Lower leg skin (tissue), 4 donors: ENCODE results near the gene DNAAF8. TPM values are rescaled to one million over a fixed set of nuclear protein-coding genes. Genes with fewer than 3 reads are reported as not detected.

ENCODE experiments used
- DNase-seq, 2 donors: peaks; one replicate each; pipeline ENCODE4 v3.0.0-alpha.2; 2019; ENCODE audit warnings: low spot score in 2 of 2
- H3K4me3 ChIP-seq: fragments of 200-600 bp; sonication (generic); 2 replicates; pipeline ENCODE4 v1.5.1; 2017; ENCODE audit warnings: mild to moderate bottlenecking, low read depth; ENCODE audit not compliant: poor library complexity, severe bottlenecking
- POLR2A ChIP-seq, 2 donors: fragments of 450-650 bp; IDR thresholded peaks; one replicate each; pipeline ENCODE4 v1.6.1; 2016 to 2017; ENCODE audit warnings: antibody characterized with exemption in 2 of 2, mild to moderate bottlenecking in 1 of 2, moderate library complexity in 1 of 2
- WGBS, 2 donors: methylation state at CpG; one replicate each; pipeline ENCODE4 v1.1.5; 2018; 5-methylcytosine and 5-hydroxymethylcytosine counted together
- intact Hi-C: fragments of 100-400 bp; cut with DNase I; formaldehyde crosslinking; loops from one replicate; pipeline ENCODE4 v1.15.0; 2023; ENCODE audit warnings: low total_unique reads
- total RNA-seq, 4 donors: library from RNA; depleted of rRNA; stranded (reverse); fragments of >200 nt; gene quantifications; one replicate each; pipeline ENCODE4 v1.1.0, GENCODE V29; 2016
- TF ChIP-seq, protein P1 (sequence below), 3 donors: fragments of 450-650 bp; IDR thresholded peaks; one replicate each; pipeline ENCODE4 v1.5.1; 2016; ENCODE audit warnings: antibody characterized with exemption in 3 of 3, mild to moderate bottlenecking in 3 of 3, moderate library complexity in 2 of 3

DNAAF8 gene
- total RNA-seq, 4 donors from 2014 or later, result 0.16 to 1.4 TPM; not detected in 2

DNA sequence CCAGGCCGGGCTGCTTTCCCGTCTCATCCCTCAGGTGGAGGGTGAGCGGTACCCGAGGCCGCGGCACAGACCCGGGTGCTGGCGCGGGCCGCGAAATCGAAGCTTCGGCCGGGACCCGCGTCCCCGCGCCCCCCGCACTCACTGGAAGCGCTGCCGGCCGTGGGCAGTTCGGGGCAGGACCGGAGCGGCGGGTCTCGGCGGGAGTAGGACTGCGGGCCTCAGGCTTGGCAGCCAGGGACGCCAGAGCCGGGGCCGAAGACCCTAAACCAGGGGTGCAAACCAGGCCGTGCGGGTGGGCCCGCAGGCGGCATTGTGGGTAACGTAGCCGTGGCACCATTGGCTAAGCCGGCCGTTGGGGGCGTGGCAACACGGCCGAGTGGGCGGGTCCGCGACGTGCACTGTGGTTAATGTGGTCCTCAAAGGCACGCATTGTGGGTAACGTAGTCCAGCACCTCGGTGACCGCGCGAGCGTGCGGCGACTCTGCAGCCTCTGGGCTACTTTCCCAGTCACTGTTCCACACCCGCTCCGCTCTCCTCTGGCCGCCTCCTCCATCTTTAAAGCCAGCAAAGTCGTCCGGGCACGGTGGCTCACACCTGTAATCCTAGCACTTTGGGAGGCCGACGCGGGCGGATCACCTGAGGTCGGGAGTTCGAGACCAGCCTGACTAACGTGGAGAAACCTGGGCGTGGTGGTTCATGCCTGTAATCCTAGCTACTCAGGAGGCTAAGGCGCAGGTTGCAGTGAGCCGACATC, 32.7 kb downstream of the DNAAF8 start, which contains the start of gene ZNF500:
Gene ZNF500, minus strand, starts transcription at position 288 of the 754 bp plus-strand sequence. CDS start 1,184 bp downstream, outside the sequence.
- TF ChIP-seq, protein P1, sequence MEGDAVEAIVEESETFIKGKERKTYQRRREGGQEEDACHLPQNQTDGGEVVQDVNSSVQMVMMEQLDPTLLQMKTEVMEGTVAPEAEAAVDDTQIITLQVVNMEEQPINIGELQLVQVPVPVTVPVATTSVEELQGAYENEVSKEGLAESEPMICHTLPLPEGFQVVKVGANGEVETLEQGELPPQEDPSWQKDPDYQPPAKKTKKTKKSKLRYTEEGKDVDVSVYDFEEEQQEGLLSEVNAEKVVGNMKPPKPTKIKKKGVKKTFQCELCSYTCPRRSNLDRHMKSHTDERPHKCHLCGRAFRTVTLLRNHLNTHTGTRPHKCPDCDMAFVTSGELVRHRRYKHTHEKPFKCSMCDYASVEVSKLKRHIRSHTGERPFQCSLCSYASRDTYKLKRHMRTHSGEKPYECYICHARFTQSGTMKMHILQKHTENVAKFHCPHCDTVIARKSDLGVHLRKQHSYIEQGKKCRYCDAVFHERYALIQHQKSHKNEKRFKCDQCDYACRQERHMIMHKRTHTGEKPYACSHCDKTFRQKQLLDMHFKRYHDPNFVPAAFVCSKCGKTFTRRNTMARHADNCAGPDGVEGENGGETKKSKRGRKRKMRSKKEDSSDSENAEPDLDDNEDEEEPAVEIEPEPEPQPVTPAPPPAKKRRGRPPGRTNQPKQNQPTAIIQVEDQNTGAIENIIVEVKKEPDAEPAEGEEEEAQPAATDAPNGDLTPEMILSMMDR (IDR thresholded peaks at IDR 0.05), result no peak
- TF ChIP-seq POLR2A (IDR thresholded peaks at IDR 0.05), result no peak
- intact Hi-C loops, result no loop called here
- peak within 1 kb of the TSS; percentile 94 for H3K4me3 ChIP-seq
- DNase-seq, result peak; percentile 98 to 100
- 5 to 9% methylated on average over 24 to 43 of the region's 72 CpGs for WGBS, 2 donors

- DNase-seq, result peak in 1 of 2 donors; percentile 42
- no peak overlapping the region for H3K4me3 ChIP-seq
- TF ChIP-seq, protein P1 (IDR thresholded peaks at IDR 0.05), result no peak
- TF ChIP-seq POLR2A (IDR thresholded peaks at IDR 0.05), result no peak
- intact Hi-C loops, result no loop called here
- 28 to 31% methylated on average over 17 of the region's 17 CpGs for WGBS, 2 donors
These were observed 33.7 kb downstream of the DNAAF8 start for GRCh38 chr16:4767872-4768548.

GRCh38 chr16:4768549-4769305, 34.4 kb downstream of the DNAAF8 start:
- H3K4me3 ChIP-seq, result peak overlapping the region; percentile 18
- no peak for TF ChIP-seq POLR2A (IDR thresholded peaks at IDR 0.05)
- TF ChIP-seq, protein P1 (IDR thresholded peaks at IDR 0.05), result no peak
- intact Hi-C loops, result no loop called here
- DNase-seq, result peak; percentile 98 to 100
- 4 to 7% methylated on average over 30 to 44 of the region's 48 CpGs for WGBS, 2 donors

GRCh38 chr16:4769306-4769638, 34.9 kb downstream of the DNAAF8 start:
- 58 to 66% methylated on average over 7 of the region's 7 CpGs for WGBS, 2 donors

GRCh38 chr16:4771646-4772045, 37.3 kb downstream of the DNAAF8 start:
- TF ChIP-seq POLR2A (IDR thresholded peaks at IDR 0.05), result no peak
- TF ChIP-seq, protein P1 (IDR thresholded peaks at IDR 0.05), result no peak
- WGBS, 2 donors, result 53 to 54% methylated on average over 3 of the region's 3 CpGs
- no peak overlapping the region for H3K4me3 ChIP-seq
- intact Hi-C loops, result no loop called here
- no peak for DNase-seq

More at GRCh38 chr16:4769306-4769638, 34.9 kb downstream of the DNAAF8 start:
- no peak overlapping the region for H3K4me3 ChIP-seq
- TF ChIP-seq, protein P1 (IDR thresholded peaks at IDR 0.05), result no peak
- TF ChIP-seq POLR2A (IDR thresholded peaks at IDR 0.05), result no peak
- intact Hi-C loops, result no loop called here
- DNase-seq, result no peak
